GM19463 (cell line): ENCODE results near the gene ARID1A.
"Not testable (repeated sequence)": the region's sequence is repeated elsewhere in the genome, so short reads cannot be mapped to it uniquely, and the experiment has no call there.

Experiments
- ATAC-seq: cut with Tn5 transposase; IDR thresholded peaks from one replicate; pipeline ENCODE4 v1.9.1; 2021; ENCODE audit warnings: mild to moderate bottlenecking, moderate library complexity; ENCODE audit not compliant: unreplicated experiment

Gene ARID1A

GRCh38 chr1:26695356-26696118 is at the start of gene ARID1A:
ARID1A (plus strand) TSS chr1:26696015; CDS start chr1:26696404, 389 bp downstream.
- ATAC-seq: peak; percentile 40

GRCh38 chr1:26664802-26665201 is 31.0 kb upstream of the ARID1A start:
- no peak for ATAC-seq

GRCh38 chr1:26666855-26667254 is 29.0 kb upstream of the ARID1A start:
- no peak for ATAC-seq

GRCh38 chr1:26668106-26668786 is 27.6 kb upstream of the ARID1A start:
- ATAC-seq: not testable (repeated sequence)

- peak; percentile 62 for ATAC-seq
Observed at GRCh38 chr1:26677306-26678115, 18.3 kb upstream of the ARID1A start.

- no peak for ATAC-seq
Observed at GRCh38 chr1:26684763-26685508, 10.9 kb upstream of the ARID1A start.

- ATAC-seq: no peak
Observed at GRCh38 chr1:26686795-26687194, 9.0 kb upstream of the ARID1A start.

GRCh38 chr1:26689504-26689903 is 6.3 kb upstream of the ARID1A start:
- no peak for ATAC-seq

GRCh38 chr1:26690157-26690556 is 5.7 kb upstream of the ARID1A start:
- no peak for ATAC-seq

- ATAC-seq: no peak
Observed at GRCh38 chr1:26690576-26691031, 5.2 kb upstream of the ARID1A start.

- peak; percentile 28 for ATAC-seq
Observed at GRCh38 chr1:26692211-26692792, 3.5 kb upstream of the ARID1A start.

GRCh38 chr1:26692793-26693490 is 2.9 kb upstream of the ARID1A start:
- ATAC-seq: peak; percentile 27

- no peak for ATAC-seq
Observed at GRCh38 chr1:26693599-26694572, 1.9 kb upstream of the ARID1A start.

- no peak for ATAC-seq
Observed at GRCh38 chr1:26694638-26695355, 1.0 kb upstream of the ARID1A start.

GRCh38 chr1:26696119-26696653 is 371 bp downstream of the ARID1A start:
- no peak for ATAC-seq

GRCh38 chr1:26696654-26697430 is 1.0 kb downstream of the ARID1A start:
- no peak for ATAC-seq

- ATAC-seq: no peak
Observed at GRCh38 chr1:26697431-26697977, 1.7 kb downstream of the ARID1A start.
